ENCODE data around the gene OR2T5.
"Not testable (repeated sequence)": the region's sequence is repeated elsewhere in the genome, so short reads cannot be mapped to it uniquely, and the experiment has no call there.

Gene OR2T5

DNA sequence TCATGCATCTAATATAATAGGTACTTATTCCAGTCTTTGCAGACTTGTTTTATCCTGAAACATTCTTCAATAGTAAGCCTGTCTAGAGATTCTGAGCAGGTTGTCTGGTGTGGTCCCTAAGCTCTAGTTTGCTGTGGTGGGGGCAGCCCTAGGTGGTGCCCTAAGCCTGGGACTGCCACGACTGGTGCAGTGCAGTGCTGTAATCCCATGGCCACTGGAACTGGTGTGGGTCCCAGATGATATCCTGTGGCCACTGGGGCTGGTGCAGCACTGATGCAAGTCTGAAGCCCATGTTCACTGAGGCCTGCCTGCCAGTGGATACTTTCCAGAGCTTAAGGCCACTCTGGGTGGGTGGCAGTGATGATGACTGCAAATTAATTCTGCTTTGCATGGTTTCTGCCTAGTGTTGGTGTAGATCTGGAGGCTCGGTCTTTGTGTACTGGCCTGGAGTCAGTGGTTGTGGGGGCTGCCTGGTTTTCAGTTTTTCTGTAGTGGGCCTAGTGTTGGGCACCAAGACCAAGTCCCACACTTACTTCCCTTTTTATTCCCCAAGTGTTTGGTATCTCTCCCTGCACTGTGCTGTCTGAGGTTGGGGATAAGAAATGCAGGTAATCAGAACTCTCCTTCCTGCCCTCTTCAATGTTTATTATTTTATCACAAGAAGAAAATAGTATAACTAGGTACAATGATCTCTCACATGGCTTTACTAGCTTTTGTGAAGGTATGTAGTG, 12.1 kb downstream of the OR2T5 start:
- not testable (repeated sequence) for DNase-seq (ENCODE audit: low read depth, low spot score)

DNA sequence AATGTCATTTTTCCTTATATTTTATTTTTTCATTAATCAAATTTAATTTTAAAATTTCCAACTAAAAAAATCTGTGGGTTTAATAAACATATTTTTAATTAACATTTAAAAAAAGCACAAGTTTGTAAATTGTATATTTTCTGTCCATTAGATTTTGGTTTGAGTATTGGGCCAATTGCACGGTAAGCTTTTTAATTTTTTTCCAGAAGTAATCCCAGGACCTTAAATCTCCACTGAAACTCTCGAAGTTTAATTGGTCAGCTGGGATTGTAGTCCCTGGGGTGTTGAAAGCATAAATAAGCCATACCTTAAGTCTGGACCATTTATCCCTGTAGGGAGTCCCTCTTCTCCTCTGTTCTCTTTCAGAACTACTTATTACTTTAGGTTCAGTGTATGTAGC, 19.4 kb downstream of the OR2T5 start, which contains the start of gene OR2G6:
OR2G6 (plus strand) TSS at position 301 of the 400 bp plus-strand sequence. CDS start 13,574 bp downstream, outside the sequence.
- DNase-seq (ENCODE audit: low read depth, low spot score) = not testable (repeated sequence)

DNA sequence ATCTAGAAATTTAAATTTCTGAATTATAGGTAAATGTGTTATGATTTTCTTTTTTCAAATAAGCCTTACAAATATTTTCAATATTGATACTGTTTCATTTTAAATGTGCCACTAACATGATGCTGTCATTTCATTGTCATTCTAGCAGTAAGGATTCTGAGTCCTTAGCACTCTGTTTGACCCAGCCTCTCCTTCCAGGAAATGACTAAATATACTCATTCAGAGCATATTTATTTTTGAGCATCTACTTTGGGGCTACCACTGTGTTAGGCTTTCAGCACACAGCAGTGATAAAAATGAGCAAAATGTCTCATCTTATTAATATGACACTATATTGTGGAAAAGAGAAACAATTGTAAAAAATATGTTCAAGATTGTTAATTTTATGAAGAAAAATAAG, 21.8 kb downstream of the OR2T5 start:
- not testable (repeated sequence) for DNase-seq (ENCODE audit: low read depth, low spot score)

DNA sequence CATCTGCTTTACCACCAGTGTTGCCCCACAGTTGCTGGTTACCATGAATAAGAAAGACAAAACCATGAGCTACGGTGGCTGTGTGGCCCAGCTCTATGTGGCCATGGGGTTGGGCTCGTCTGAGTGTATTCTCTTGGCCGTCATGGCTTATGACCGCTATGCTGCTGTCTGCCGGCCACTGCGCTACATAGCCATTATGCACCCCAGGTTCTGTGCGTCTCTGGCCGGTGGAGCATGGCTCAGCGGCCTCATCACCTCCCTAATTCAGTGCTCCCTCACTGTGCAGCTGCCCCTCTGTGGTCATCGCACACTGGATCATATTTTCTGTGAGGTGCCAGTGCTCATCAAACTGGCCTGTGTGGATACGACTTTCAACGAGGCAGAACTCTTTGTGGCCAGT, 33.5 kb downstream of the OR2T5 start:
- DNase-seq (ENCODE audit: low read depth, low spot score) = no peak

DNA sequence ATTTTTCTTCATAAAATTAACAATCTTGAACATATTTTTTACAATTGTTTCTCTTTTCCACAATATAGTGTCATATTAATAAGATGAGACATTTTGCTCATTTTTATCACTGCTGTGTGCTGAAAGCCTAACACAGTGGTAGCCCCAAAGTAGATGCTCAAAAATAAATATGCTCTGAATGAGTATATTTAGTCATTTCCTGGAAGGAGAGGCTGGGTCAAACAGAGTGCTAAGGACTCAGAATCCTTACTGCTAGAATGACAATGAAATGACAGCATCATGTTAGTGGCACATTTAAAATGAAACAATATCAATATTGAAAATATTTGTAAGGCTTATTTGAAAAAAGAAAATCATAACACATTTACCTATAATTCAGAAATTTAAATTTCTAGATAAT, 49.1 kb downstream of the OR2T5 start:
- DNase-seq (ENCODE audit: low read depth, low spot score) = not testable (repeated sequence)
